Vagina (tissue), 2 donors: ENCODE results near the gene TNFRSF6B. TPM values are rescaled to one million over a fixed set of nuclear protein-coding genes. Genes with fewer than 3 reads are reported as not detected.

Experiments
- DNase-seq, 2 donors: peaks; one replicate each; pipeline ENCODE4 v3.0.0-alpha.2; 2017; ENCODE audit errors: extremely low spot score in 2 of 2
- H3K27ac ChIP-seq: fragments of 200-600 bp; sonication (generic); one replicate; pipeline ENCODE4 v1.5.1; 2019
- H3K27me3 ChIP-seq: fragments of 200-600 bp; sonication (generic); one replicate; pipeline ENCODE4 v1.5.1; 2019
- H3K36me3 ChIP-seq, 2 donors: fragments of 200-600 bp; sonication (generic); one replicate each; pipeline ENCODE4 v1.5.1; 2017 to 2019
- H3K4me1 ChIP-seq: fragments of 200-600 bp; sonication (generic); one replicate; pipeline ENCODE4 v1.5.1; 2019
- H3K4me3 ChIP-seq, 2 donors: fragments of 200-600 bp; sonication (generic); 1 replicate in 1 of 2; 2 replicates in 1 of 2; pipeline ENCODE4 v1.5.1; 2016 to 2019
- H3K9me3 ChIP-seq: fragments of 200-600 bp; sonication (generic); one replicate; pipeline ENCODE4 v1.5.1; 2019
- POLR2A ChIP-seq, 2 donors: fragments of 450-650 bp; IDR thresholded peaks; one replicate each; pipeline ENCODE4 v1.6.1; 2017; ENCODE audit warnings: antibody characterized with exemption in 2 of 2, mild to moderate bottlenecking in 2 of 2, moderate library complexity in 2 of 2
- POLR2AphosphoS5 ChIP-seq, 2 donors: sonication (generic); formaldehyde crosslinking; IDR thresholded peaks; one replicate each; pipeline ENCODE4 v1.9.0; 2017; ENCODE audit warnings: antibody characterized with exemption in 2 of 2, mild to moderate bottlenecking in 2 of 2, low read depth in 1 of 2; ENCODE audit not compliant: insufficient read depth in 1 of 2
- intact Hi-C: fragments of 100-400 bp; cut with DNase I; formaldehyde crosslinking; loops from one replicate; pipeline ENCODE4 v1.15.1; 2023
- total RNA-seq: library from RNA; depleted of rRNA; stranded (reverse); fragments of >200 nt; gene quantifications from one replicate; pipeline ENCODE4 v1.2.3, GENCODE V29; 2016
- TF ChIP-seq, protein P1 (sequence below), 3 experiments: fragments of 450-650 bp in 2 of 3; fragments of 200-600 bp in 1 of 3; sonication (generic) in 1 of 3; IDR thresholded peaks; one replicate each; pipeline ENCODE4 v1.5.1; 2017 to 2019; ENCODE audit warnings: antibody characterized with exemption in 3 of 3, mild to moderate bottlenecking in 2 of 3, moderate library complexity in 2 of 3

The TNFRSF6B gene
- total RNA-seq, 1 donor from 2014 or later: 16.7 TPM

DNA sequence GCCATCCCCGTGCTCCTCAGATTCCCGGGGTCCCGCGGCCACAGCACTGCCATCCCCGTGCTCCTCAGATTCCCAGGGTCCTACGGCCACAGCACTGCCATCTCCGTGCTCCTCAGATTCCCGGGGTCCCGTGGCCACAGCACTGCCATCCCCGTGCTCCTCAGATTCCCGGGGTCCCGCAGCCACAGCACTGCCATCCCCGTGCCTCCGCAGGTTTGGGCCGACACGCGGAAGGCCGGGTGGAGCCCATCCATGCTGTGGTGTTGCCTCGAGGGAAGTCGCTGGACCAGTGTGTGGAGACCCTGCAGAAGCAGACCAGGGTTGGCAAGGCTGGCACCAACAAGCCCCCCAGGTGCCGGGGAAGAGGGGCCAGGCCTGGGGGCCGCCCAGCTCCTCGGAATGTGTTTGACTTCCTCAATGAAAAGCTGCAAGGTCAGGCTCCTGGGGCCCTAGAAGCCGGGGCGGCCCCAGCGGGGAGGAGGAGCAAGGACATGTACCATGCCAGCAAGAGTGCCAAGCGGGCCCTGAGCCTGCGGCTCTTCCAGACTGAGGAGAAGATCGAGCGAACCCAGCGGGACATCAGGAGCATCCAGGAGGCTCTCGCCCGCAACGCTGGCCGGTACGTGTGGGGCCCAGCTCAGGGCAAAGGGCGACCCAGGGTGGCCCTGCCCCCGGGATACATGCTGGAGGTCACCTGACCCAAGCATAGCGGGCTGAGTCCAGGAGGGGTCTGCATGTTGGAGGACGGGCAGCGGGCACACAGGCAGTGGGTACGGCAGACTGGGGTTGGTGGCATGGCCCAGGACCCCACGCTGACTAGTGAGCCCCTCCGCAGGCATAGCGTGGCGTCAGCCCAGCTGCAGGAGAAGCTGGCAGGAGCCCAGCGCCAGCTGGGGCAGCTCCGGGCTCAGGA is 38.8 kb downstream of the TNFRSF6B start:
- Histone ChIP-seq H3K36me3 (peaks cover 0 to 30% of the 10 kb centered on the region in 2 donors), H3K27me3 (no peaks in the 10 kb centered on the region), H3K4me3 (no peak overlapping the region), H3K9me3 (no peaks in the 10 kb centered on the region), H3K4me1 (peaks cover 34% of the 10 kb centered on the region), H3K27ac (no peak overlapping the region)
- intact Hi-C loops: no loop called here
- no peak for DNase-seq
- no peak for TF ChIP-seq POLR2AphosphoS5 (IDR thresholded peaks at IDR 0.05; ENCODE audit: insufficient read depth in 1 of 2, low read depth in 1 of 2)
- TF ChIP-seq POLR2A (IDR thresholded peaks at IDR 0.05): no peak
- TF ChIP-seq, protein P1, sequence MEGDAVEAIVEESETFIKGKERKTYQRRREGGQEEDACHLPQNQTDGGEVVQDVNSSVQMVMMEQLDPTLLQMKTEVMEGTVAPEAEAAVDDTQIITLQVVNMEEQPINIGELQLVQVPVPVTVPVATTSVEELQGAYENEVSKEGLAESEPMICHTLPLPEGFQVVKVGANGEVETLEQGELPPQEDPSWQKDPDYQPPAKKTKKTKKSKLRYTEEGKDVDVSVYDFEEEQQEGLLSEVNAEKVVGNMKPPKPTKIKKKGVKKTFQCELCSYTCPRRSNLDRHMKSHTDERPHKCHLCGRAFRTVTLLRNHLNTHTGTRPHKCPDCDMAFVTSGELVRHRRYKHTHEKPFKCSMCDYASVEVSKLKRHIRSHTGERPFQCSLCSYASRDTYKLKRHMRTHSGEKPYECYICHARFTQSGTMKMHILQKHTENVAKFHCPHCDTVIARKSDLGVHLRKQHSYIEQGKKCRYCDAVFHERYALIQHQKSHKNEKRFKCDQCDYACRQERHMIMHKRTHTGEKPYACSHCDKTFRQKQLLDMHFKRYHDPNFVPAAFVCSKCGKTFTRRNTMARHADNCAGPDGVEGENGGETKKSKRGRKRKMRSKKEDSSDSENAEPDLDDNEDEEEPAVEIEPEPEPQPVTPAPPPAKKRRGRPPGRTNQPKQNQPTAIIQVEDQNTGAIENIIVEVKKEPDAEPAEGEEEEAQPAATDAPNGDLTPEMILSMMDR (IDR thresholded peaks at IDR 0.05): no peak

DNA sequence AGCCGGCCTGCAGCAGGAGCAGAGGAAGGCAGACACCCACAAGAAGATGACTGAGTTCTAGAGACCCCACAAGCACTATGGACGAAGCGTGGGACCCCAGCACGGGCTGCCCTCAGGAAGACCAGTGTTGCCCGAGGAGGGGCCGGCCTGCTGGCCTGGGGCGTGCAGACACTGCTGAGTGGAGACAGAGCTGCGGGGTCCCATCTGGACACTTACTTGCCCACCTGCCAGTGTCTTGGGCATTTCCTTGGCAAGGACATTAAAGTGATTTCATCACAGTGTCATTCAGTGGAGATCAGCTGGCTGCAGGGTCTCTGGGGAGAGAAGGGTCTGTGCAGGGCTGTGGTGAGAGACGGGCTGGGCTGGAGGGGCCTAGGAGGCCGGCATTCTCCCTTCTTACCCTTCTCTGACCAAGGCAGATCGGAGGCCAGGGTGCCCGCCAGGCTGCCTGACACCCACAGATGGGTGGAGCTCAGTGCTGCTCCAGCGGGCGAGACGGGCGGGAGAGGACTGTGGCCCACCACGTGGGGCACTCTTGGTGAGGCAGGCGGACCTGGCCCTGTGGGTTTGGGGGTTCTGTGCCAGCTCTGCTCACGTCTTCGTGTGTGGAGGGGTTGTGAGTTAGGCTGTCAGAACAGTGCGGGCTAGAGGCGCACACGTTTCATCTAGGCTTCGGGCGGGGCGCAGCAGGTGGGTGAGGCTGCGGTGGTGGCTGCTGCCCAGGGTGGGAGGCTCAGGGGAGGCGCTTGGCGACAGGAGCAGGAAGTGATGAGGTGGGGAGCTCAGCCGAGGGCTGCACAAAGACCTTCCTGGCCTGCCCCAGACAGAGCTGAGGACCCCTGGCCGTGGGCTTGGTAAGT is 39.6 kb downstream of the TNFRSF6B start, which contains the start of gene LIME1:
Gene LIME1 (plus strand): TSS at position 806 of the 860 bp plus-strand sequence. CDS start 886 bp downstream, outside the sequence.
- no peak for DNase-seq
- intact Hi-C loops: no loop called here
- peak within 1 kb of the TSS; percentile 29 to 37 for H3K4me3 ChIP-seq

DNA sequence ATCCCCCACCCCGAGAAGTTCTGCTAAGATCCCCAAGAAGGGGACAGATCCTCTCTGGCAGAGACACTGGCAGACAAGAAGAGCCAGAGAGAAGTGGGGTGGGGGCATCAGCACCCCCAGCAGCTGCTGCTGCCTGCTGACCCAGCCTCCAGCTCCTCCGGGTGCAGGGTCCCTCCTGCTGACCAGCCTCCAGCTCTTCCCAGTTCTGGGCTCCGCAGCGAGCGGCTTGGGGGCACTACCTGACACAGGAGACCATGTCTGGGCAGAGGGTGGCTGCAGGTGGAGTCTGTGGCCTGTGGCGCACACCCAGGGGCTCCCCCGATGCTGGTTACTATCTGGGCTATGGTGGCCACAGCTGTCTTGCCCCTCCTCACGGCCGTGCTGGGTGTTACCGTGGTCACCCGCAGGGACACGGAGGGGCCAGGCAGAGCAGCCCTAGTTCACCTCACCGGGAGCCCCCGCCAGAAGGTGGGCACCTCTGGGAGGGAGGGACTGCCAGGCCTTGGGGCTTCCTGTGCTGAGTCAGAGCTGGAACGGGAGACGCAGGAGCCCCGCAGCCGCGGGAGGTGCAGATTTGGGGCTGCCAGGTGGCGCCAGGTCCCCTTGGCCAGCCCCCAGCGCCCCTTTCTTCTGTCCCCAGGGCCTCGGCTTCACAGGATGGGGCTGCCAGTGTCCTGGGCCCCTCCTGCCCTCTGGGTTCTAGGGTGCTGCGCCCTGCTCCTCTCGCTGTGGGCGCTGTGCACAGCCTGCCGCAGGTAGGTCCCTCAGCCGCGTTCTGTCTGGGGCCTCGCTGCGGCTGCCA is 40.6 kb downstream of the TNFRSF6B start:
- DNase-seq: no peak
- TF ChIP-seq, protein P1 (IDR thresholded peaks at IDR 0.05): no peak
- TF ChIP-seq POLR2A (IDR thresholded peaks at IDR 0.05) (no peak), POLR2AphosphoS5 (IDR thresholded peaks at IDR 0.05; ENCODE audit: insufficient read depth in 1 of 2, low read depth in 1 of 2) (no peak)
- intact Hi-C loops: no loop called here
- H3K36me3 ChIP-seq: peaks cover 0 to 32% of the 10 kb centered on the region in 2 donors
- H3K27ac ChIP-seq: no peak overlapping the region
- no peaks in the 10 kb centered on the region for H3K27me3 ChIP-seq
- peak overlapping the region; percentile 29 to 37 for H3K4me3 ChIP-seq
- H3K4me1 ChIP-seq: peaks cover 46% of the 10 kb centered on the region
- H3K9me3 ChIP-seq: no peaks in the 10 kb centered on the region

More for the DNA sequence above, 39.6 kb downstream of the TNFRSF6B start, which contains the start of gene LIME1:
- no peaks in the 10 kb centered on the region for H3K9me3 ChIP-seq
- TF ChIP-seq POLR2AphosphoS5 (IDR thresholded peaks at IDR 0.05; ENCODE audit: insufficient read depth in 1 of 2, low read depth in 1 of 2): no peak
- TF ChIP-seq, protein P1 (IDR thresholded peaks at IDR 0.05): no peak
- TF ChIP-seq POLR2A (IDR thresholded peaks at IDR 0.05): no peak
- H3K27me3 ChIP-seq: no peaks in the 10 kb centered on the region
- no peak within 1 kb of the TSS for H3K27ac ChIP-seq
- H3K4me1 ChIP-seq: peaks cover 36% of the 10 kb centered on the region
- H3K36me3 ChIP-seq: peaks cover 0 to 30% of the 10 kb centered on the region in 2 donors

DNA sequence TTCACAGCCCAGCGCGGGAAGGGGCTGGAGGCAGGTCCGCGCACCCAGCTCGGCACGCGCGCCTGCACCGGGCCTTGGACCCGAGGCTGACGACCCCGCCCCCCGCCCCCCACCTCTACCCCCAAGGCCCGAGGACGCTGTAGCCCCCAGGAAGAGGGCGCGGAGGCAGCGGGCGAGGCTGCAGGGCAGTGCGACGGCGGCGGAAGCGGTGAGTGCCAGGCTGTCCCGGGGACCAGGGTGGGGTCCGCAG is 41.2 kb downstream of the TNFRSF6B start:
- TF ChIP-seq, protein P1 (IDR thresholded peaks at IDR 0.05): no peak
- no peak for TF ChIP-seq POLR2AphosphoS5 (IDR thresholded peaks at IDR 0.05; ENCODE audit: insufficient read depth in 1 of 2, low read depth in 1 of 2)
- TF ChIP-seq POLR2A (IDR thresholded peaks at IDR 0.05): no peak
- Histone ChIP-seq H3K27me3 (no peaks in the 10 kb centered on the region), H3K36me3 (peaks cover 0 to 38% of the 10 kb centered on the region in 2 donors), H3K4me3 (peak overlapping the region; percentile 29 to 37), H3K9me3 (no peaks in the 10 kb centered on the region), H3K4me1 (peaks cover 50% of the 10 kb centered on the region), H3K27ac (no peak overlapping the region)
- intact Hi-C loops: no loop called here
- no peak for DNase-seq
